Testis (tissue), 3 donors: ENCODE results near the gene PPM1M. TPM values are rescaled to one million over a fixed set of nuclear protein-coding genes. Genes with fewer than 3 reads are reported as not detected.

ENCODE experiments used
- DNase-seq: peaks from one replicate; pipeline ENCODE4 v3.0.0-alpha.2; 2019
- H3K27ac ChIP-seq, 2 donors: fragments of 200-600 bp; sonication (generic); one replicate each; pipeline ENCODE4 v1.5.1; 2019
- H3K27me3 ChIP-seq: fragments of 200-600 bp; sonication (generic); one replicate; pipeline ENCODE4 v1.5.1; 2019
- H3K36me3 ChIP-seq: fragments of 200-600 bp; sonication (generic); one replicate; pipeline ENCODE4 v1.5.1; 2017; ENCODE audit warnings: low read depth; ENCODE audit errors: missing control alignments
- H3K4me1 ChIP-seq: fragments of 200-600 bp; sonication (generic); one replicate; pipeline ENCODE4 v1.5.1; 2019
- H3K4me3 ChIP-seq, 2 donors: fragments of 200-600 bp; sonication (generic); one replicate each; pipeline ENCODE4 v1.5.1; 2017 to 2019
- H3K9me3 ChIP-seq: fragments of 200-600 bp; sonication (generic); one replicate; pipeline ENCODE4 v1.5.1; 2017
- CTCF ChIP-seq, 3 experiments: fragments of 450-650 bp in 2 of 3; fragments of 200-600 bp in 1 of 3; sonication (generic) in 1 of 3; IDR thresholded peaks; one replicate each; pipeline ENCODE4 v1.5.1; 2016 to 2019; ENCODE audit warnings: antibody characterized with exemption in 3 of 3, mild to moderate bottlenecking in 2 of 3, moderate library complexity in 1 of 3
- POLR2A ChIP-seq: fragments of 450-650 bp; IDR thresholded peaks from one replicate; pipeline ENCODE4 v1.6.1; 2017; ENCODE audit warnings: antibody characterized with exemption, mild to moderate bottlenecking, moderate library complexity
- WGBS, 2 donors: methylation state at CpG; one replicate each; pipeline ENCODE4 v1.1.5; 2018; 5-methylcytosine and 5-hydroxymethylcytosine counted together
- intact Hi-C: fragments of 100-400 bp; cut with DNase I; formaldehyde crosslinking; loops from one replicate; pipeline ENCODE4 v1.15.1; 2023; ENCODE audit warnings: low total_unique reads
- polyA plus RNA-seq: library from polyadenylated mRNA; stranded (reverse); fragments of 350-450 nt; fragmentation: Illumina TruSeq; extraction: RNeasy Lipid Tissue Mini Kit (QIAGEN cat#74804); gene quantifications from one replicate; pipeline ENCODE4 v1.2.3, GENCODE V29; 2014; ENCODE audit warnings: low read depth, low replicate concordance; ENCODE audit not compliant: insufficient read depth
- total RNA-seq, 2 donors: library from RNA; depleted of rRNA; stranded (reverse); fragments of >200 nt; gene quantifications; one replicate each; pipeline ENCODE4 v1.2.3, GENCODE V29; 2016

PPM1M gene
- total and polyA plus RNA-seq, 3 donors from 2014 or later, result 12.9 to 22.2 (median 15.2) TPM

- TF ChIP-seq CTCF (IDR thresholded peaks at IDR 0.05) (no peak), POLR2A (no peak)
- H3K36me3 ChIP-seq, result no peaks in the 10 kb centered on the region
- no peak overlapping the region for H3K27ac ChIP-seq
- intact Hi-C loops, result no loop called here
- 79 to 81% methylated on average over 9 of the region's 9 CpGs for WGBS, 2 donors
- H3K9me3 ChIP-seq, result no peaks in the 10 kb centered on the region
- H3K27me3 ChIP-seq, result no peaks in the 10 kb centered on the region
- no peak for DNase-seq
- H3K4me3 ChIP-seq, result no peak overlapping the region
- H3K4me1 ChIP-seq, result no peaks in the 10 kb centered on the region
These were observed 9.0 kb downstream of the PPM1M start for GRCh38 chr3:52254608-52255007.

GRCh38 chr3:52256159-52256558 lies 10.6 kb downstream of the PPM1M start:
- H3K27ac ChIP-seq, result no peak overlapping the region
- TF ChIP-seq CTCF (IDR thresholded peaks at IDR 0.05) (no peak), POLR2A (no peak)
- H3K36me3 ChIP-seq, result no peaks in the 10 kb centered on the region
- no peak overlapping the region for H3K4me3 ChIP-seq
- 88 to 93% methylated on average over 3 of the region's 3 CpGs for WGBS, 2 donors
- intact Hi-C loops, result no loop called here
- no peaks in the 10 kb centered on the region for H3K9me3 ChIP-seq
- no peaks in the 10 kb centered on the region for H3K4me1 ChIP-seq
- H3K27me3 ChIP-seq, result no peaks in the 10 kb centered on the region
- no peak for DNase-seq

- Histone ChIP-seq H3K27me3 (no peaks in the 10 kb centered on the region), H3K36me3 (no peaks in the 10 kb centered on the region), H3K4me3 (no peak overlapping the region), H3K4me1 (no peaks in the 10 kb centered on the region), H3K9me3 (no peaks in the 10 kb centered on the region), H3K27ac (no peak overlapping the region)
- no peak for DNase-seq
- TF ChIP-seq CTCF (IDR thresholded peaks at IDR 0.05) (no peak), POLR2A (no peak)
- intact Hi-C loops, result no loop called here
- WGBS, 2 donors, result 80 to 84% methylated on average over 4 of the region's 4 CpGs
These were observed 11.1 kb downstream of the PPM1M start for GRCh38 chr3:52256622-52257021.

- intact Hi-C loops, result no loop called here
- H3K9me3 ChIP-seq, result no peaks in the 10 kb centered on the region
- H3K36me3 ChIP-seq, result no peaks in the 10 kb centered on the region
- TF ChIP-seq CTCF (IDR thresholded peaks at IDR 0.05) (no peak), POLR2A (no peak)
- WGBS, 2 donors, result 81 to 85% methylated on average over 4 of the region's 4 CpGs
- no peak for DNase-seq
- H3K4me3 ChIP-seq, result no peak overlapping the region
- no peak overlapping the region for H3K27ac ChIP-seq
- H3K27me3 ChIP-seq, result no peaks in the 10 kb centered on the region
- no peaks in the 10 kb centered on the region for H3K4me1 ChIP-seq
These were observed 12.4 kb downstream of the PPM1M start for GRCh38 chr3:52257911-52258310.

DNA sequence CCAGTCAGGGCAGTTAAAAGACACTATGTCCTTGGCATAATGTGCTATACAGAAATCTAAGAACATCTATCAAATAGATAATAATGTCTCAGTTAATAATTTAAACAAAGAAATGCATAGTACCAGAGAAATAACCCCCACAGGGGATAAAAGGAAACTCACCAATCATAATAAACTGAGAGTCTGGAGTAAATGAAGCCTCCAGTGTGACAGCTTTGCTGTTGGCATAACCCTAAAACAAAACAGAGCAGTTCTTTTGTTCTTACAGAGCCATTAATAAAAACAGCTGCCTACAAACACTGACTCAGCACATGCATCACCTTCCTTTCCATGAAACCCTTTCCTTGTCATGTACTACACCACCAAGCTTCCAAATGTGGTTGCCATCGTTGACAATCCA lies 13.5 kb downstream of the PPM1M start:
- Histone ChIP-seq H3K27ac (no peak overlapping the region), H3K4me3 (no peak overlapping the region), H3K4me1 (no peaks in the 10 kb centered on the region), H3K36me3 (no peaks in the 10 kb centered on the region), H3K27me3 (no peaks in the 10 kb centered on the region), H3K9me3 (no peaks in the 10 kb centered on the region)
- 82 to 84% methylated on average over 1 of the region's 1 CpG for WGBS, 2 donors
- TF ChIP-seq CTCF (IDR thresholded peaks at IDR 0.05) (no peak), POLR2A (no peak)
- DNase-seq, result no peak
- intact Hi-C loops, result no loop called here
